Progenitor cell of endocrine pancreas (in vitro differentiated cells): ENCODE data around the gene PNCK. TPM values are rescaled to one million over a fixed set of nuclear protein-coding genes. Genes with fewer than 3 reads are reported as not detected.

Experiments used
- DNase-seq: peaks from one replicate; pipeline ENCODE4 v3.0.0; 2021; ENCODE audit warnings: low spot score; ENCODE audit not compliant: unreplicated experiment
- H3K27ac Mint-ChIP-seq: 2 replicates; pipeline ENCODE4 v1.8.0; 2021; ENCODE audit warnings: mild to moderate bottlenecking, moderate library complexity, mixed read lengths
- H3K27me3 Mint-ChIP-seq: 2 replicates; pipeline ENCODE4 v1.8.0; 2021; ENCODE audit warnings: mixed read lengths
- H3K36me3 Mint-ChIP-seq: 2 replicates; pipeline ENCODE4 v1.8.0; 2022; ENCODE audit warnings: mixed read lengths; ENCODE audit not compliant: insufficient read depth
- H3K4me1 Mint-ChIP-seq: 2 replicates; pipeline ENCODE4 v1.8.0; 2021; ENCODE audit warnings: low read depth, mixed read lengths
- H3K4me3 Mint-ChIP-seq: 2 replicates; pipeline ENCODE4 v1.8.0; 2021; ENCODE audit warnings: low read depth, mild to moderate bottlenecking, moderate library complexity, mixed read lengths
- H3K9me3 Mint-ChIP-seq: 2 replicates; pipeline ENCODE4 v1.8.0; 2021; ENCODE audit warnings: low read depth, mixed read lengths
- total RNA-seq: library from RNA; stranded (reverse); gene quantifications from 2 replicates; pipeline ENCODE4 v1.2.1, GENCODE V29; 2021
- TF ChIP-seq, protein P1 (sequence below): fragments of 200-600 bp; sonication (generic); IDR thresholded peaks from one replicate; pipeline ENCODE4 v1.5.0; 2021; ENCODE audit warnings: antibody characterized with exemption, mild to moderate bottlenecking; ENCODE audit not compliant: unreplicated experiment

PNCK gene
- total RNA-seq, 1 donor from 2014 or later, result 6.1 TPM

DNA sequence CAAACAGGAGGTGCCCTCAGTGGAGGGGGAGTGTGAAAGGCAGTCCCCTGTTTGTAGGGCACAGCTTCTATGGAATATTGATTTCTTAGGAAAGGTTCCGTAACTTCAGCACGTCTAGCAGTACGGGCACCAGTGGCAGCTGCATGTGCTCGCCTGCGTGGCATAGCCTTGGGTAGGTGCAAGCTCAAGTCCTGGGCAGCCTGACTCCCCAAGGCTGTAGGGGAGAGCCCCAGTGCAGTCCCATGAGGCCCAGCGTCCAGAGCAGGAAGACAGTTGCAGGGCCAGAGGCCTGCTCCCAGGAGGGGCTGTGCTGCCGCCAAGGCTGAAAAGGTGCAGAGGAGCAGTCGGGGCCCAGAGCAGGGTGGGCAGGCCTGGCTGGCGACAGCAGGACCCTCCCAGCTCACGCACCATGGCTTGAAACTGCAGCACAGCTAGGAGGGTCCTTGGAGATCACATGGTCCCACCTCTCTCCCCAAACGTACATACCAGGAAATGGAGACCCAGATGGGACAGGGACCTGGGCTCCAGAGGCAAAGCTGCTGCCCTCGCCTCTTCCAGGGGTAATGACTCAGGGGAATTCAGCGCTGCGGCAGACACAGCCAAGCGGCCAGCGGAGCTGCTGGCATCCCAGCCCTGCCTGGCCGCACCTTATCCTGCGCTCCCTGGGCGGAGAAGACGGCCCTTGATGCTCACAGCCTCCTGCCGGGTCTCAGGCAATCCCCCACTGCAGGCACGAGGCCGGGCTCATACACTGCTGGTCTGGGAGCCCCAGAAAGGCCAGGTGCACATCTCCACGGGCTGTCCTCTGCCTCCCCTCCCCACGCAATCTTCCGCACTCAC, 32.7 kb downstream of the PNCK start:
- Mint-ChIP-seq H3K27me3 (peaks cover 11% of the 10 kb centered on the region), H3K9me3 (no peaks in the 10 kb centered on the region), H3K27ac (no peak overlapping the region), H3K4me1 (peaks cover 21% of the 10 kb centered on the region), H3K4me3 (no peak overlapping the region), H3K36me3 (no peaks in the 10 kb centered on the region)
- DNase-seq, result no peak
- TF ChIP-seq, protein P1, sequence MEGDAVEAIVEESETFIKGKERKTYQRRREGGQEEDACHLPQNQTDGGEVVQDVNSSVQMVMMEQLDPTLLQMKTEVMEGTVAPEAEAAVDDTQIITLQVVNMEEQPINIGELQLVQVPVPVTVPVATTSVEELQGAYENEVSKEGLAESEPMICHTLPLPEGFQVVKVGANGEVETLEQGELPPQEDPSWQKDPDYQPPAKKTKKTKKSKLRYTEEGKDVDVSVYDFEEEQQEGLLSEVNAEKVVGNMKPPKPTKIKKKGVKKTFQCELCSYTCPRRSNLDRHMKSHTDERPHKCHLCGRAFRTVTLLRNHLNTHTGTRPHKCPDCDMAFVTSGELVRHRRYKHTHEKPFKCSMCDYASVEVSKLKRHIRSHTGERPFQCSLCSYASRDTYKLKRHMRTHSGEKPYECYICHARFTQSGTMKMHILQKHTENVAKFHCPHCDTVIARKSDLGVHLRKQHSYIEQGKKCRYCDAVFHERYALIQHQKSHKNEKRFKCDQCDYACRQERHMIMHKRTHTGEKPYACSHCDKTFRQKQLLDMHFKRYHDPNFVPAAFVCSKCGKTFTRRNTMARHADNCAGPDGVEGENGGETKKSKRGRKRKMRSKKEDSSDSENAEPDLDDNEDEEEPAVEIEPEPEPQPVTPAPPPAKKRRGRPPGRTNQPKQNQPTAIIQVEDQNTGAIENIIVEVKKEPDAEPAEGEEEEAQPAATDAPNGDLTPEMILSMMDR, result no peak

DNA sequence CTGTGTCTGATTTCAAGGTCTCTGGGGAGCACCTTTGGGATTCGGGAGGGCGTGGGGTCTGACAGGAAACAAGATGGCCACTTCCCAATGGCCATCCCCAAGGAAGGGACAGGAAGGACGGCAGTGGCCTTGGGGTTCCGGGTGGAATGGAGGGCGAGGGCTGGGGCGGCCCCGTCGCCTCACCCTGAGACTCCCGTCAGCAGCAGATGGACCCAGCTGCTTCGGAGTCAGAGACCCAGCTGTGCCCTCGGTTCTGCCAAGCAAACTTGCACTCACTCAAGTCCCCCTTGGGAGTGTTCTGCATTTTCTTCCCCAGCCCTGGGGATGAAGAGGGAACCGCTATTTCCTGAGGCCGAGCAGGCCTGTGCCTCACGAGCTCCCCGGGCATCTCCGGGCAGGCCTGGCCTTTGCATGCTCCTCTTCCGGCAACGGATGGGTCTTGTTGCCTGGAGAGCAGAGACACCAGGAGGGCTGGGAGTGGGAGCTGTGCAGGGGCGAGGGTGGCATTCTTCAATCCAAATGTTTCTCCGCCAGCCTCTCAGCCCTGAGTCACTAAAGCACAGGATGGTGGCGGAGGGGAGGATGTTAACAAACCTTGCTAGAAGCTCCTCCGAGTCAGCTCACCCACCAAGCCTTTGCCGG, 33.4 kb downstream of the PNCK start:
- H3K9me3 Mint-ChIP-seq, result no peaks in the 10 kb centered on the region

DNA sequence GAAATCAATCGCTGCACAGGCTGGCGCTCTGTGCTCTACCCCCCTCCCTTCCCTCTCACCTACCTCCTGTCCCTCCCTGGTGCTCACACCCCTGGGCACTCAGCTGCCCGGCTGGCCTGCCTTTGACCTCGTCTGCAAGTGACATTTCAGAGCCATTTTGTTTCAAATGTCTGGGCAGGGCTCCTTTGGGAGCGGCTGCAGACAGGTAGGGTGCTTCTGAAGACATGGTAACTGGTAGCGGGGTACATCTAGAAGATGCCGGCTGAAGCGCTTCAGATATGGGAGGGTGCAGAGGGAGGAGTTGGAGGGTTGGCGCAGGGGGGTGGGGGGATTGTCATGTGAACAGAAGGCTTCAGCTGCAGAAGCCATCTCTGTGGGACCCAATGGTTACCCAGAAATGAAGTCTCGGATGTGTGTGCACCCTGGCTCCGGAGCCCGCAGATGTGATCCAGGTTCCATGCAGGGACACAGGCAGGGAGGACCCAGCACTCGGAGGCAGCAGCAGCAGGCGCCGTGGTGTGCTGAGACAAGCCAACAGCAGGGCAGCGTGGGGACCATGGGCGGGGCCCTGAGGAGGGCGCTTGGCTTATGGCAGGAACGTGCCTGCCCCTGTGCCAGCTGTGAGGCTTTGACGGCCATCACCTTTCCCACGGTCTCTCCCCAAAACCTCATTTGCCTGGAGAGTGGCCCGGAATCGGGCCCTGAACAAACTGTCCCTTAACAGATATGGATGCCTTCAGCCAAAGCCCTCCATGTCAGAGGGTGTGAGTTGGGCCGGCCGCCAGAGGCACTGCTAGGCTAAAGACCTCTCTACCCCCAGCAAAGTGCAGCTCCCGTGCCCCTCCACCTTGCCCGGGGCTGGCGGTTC, 34.2 kb downstream of the PNCK start:
- H3K4me1 Mint-ChIP-seq, result peaks cover 20% of the 10 kb centered on the region
- TF ChIP-seq, protein P1, result no peak
- H3K27ac Mint-ChIP-seq, result no peak overlapping the region
- no peaks in the 10 kb centered on the region for H3K36me3 Mint-ChIP-seq
- H3K9me3 Mint-ChIP-seq, result no peaks in the 10 kb centered on the region
- no peak overlapping the region for H3K4me3 Mint-ChIP-seq
- no peak for DNase-seq
- H3K27me3 Mint-ChIP-seq, result peaks cover 14% of the 10 kb centered on the region

More for the DNA sequence above, 33.4 kb downstream of the PNCK start:
- Mint-ChIP-seq H3K27me3 (peaks cover 11% of the 10 kb centered on the region), H3K4me1 (peaks cover 18% of the 10 kb centered on the region), H3K36me3 (no peaks in the 10 kb centered on the region), H3K27ac (no peak overlapping the region), H3K4me3 (no peak overlapping the region)
- TF ChIP-seq, protein P1, result no peak
- DNase-seq, result no peak

- Mint-ChIP-seq H3K27me3 (peaks cover 14% of the 10 kb centered on the region), H3K4me3 (no peak overlapping the region), H3K36me3 (no peaks in the 10 kb centered on the region), H3K27ac (no peak overlapping the region), H3K4me1 (peaks cover 20% of the 10 kb centered on the region), H3K9me3 (no peaks in the 10 kb centered on the region)
- TF ChIP-seq, protein P1, result no peak
- no peak for DNase-seq
Measured at GRCh38 chrX:153638436-153639176, 35.0 kb downstream of the PNCK start.
